Calu3 (cell line): ENCODE results near the gene BCKDHB. TPM values are rescaled to one million over a fixed set of nuclear protein-coding genes. Genes with fewer than 3 reads are reported as not detected.

Source experiments
- BruUV-seq: library from RNA; stranded (reverse); fragments of 400-500 nt; replicated peaks from 2 replicates; lab custom pipeline; 2021; lab: Mats Ljungman, UMichigan
- CTCF ChIA-PET: fragments of 300-600 bp; sonication (Branson Sonifier 250); formaldehyde crosslinking; loops from one replicate; lab custom pipeline; 2022; ENCODE audit warnings: antibody characterized with exemption; lab: Charles Lee
- DNase-seq: peaks from one replicate; pipeline ENCODE4 v3.0.0; 2022
- H3K27ac Mint-ChIP-seq: one replicate; pipeline ENCODE4 v1.8.0; 2022; ENCODE audit warnings: mixed read lengths; ENCODE audit not compliant: unreplicated experiment
- H3K27me3 Mint-ChIP-seq: one replicate; pipeline ENCODE4 v1.8.0; 2022; ENCODE audit warnings: mixed read lengths; ENCODE audit not compliant: unreplicated experiment
- H3K36me3 Mint-ChIP-seq: one replicate; pipeline ENCODE4 v1.8.0; 2022; ENCODE audit warnings: mild to moderate bottlenecking, moderate library complexity, mixed read lengths; ENCODE audit not compliant: insufficient read depth, unreplicated experiment
- H3K4me1 Mint-ChIP-seq: one replicate; pipeline ENCODE4 v1.8.0; 2022; ENCODE audit warnings: mild to moderate bottlenecking, low read depth, mixed read lengths; ENCODE audit not compliant: unreplicated experiment
- H3K4me3 Mint-ChIP-seq: one replicate; pipeline ENCODE4 v1.8.0; 2022; ENCODE audit warnings: mild to moderate bottlenecking, low read depth, moderate library complexity, mixed read lengths; ENCODE audit not compliant: unreplicated experiment
- H3K9me3 Mint-ChIP-seq: one replicate; pipeline ENCODE4 v1.8.0; 2022; ENCODE audit warnings: low read depth, mixed read lengths; ENCODE audit not compliant: unreplicated experiment
- intact Hi-C: fragments of 100-400 bp; cut with micrococcal nuclease; formaldehyde crosslinking; loops from one replicate; pipeline ENCODE4 v1.10.0; 2022; ENCODE audit not compliant: unreplicated experiment
- total RNA-seq: library from RNA; stranded (reverse); gene quantifications from 2 replicates; pipeline ENCODE4 v1.2.3, GENCODE V29; 2022
- TF ChIP-seq, protein P1 (sequence below): fragments of 200-600 bp; IDR thresholded peaks from one replicate; pipeline ENCODE4 v1.8.0; 2022; ENCODE audit warnings: antibody characterized with exemption; ENCODE audit not compliant: unreplicated experiment

Gene BCKDHB
- total RNA-seq, 1 experiment from 2014 or later: 24.9 TPM

DNA sequence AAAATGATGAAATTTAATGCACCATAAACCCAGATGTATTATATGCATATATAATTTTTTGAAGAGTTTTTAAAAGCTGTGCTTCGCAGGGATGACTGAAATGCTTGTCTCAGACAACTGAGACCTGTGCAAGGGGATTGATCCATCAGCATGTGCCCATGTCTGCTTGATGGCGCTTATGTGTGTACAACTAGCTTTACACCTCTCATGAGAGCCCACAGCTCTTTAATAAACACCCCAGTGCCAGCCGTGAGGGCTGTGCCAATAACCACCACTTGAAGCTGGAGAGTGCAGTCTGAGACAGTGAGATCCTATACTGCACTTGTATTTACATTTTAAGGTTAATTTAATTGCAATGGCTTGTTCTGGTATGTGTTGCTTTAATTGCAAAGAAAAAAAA lies 225.5 kb downstream of the BCKDHB start:
- H3K27ac Mint-ChIP-seq: no peak overlapping the region
- H3K4me3 Mint-ChIP-seq: no peak overlapping the region
- no peaks in the 10 kb centered on the region for H3K9me3 Mint-ChIP-seq
- intact Hi-C loops: loop anchor here (2.0 to 5.0 kb wide), 2 partner anchors 117 to 385 kb away; partner anchors contain the start of gene ELOVL4
- no peak for DNase-seq
- H3K27me3 Mint-ChIP-seq: no peaks in the 10 kb centered on the region
- TF ChIP-seq, protein P1, sequence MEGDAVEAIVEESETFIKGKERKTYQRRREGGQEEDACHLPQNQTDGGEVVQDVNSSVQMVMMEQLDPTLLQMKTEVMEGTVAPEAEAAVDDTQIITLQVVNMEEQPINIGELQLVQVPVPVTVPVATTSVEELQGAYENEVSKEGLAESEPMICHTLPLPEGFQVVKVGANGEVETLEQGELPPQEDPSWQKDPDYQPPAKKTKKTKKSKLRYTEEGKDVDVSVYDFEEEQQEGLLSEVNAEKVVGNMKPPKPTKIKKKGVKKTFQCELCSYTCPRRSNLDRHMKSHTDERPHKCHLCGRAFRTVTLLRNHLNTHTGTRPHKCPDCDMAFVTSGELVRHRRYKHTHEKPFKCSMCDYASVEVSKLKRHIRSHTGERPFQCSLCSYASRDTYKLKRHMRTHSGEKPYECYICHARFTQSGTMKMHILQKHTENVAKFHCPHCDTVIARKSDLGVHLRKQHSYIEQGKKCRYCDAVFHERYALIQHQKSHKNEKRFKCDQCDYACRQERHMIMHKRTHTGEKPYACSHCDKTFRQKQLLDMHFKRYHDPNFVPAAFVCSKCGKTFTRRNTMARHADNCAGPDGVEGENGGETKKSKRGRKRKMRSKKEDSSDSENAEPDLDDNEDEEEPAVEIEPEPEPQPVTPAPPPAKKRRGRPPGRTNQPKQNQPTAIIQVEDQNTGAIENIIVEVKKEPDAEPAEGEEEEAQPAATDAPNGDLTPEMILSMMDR: no peak
- no peaks in the 10 kb centered on the region for H3K4me1 Mint-ChIP-seq
- CTCF ChIA-PET: interaction anchor here (0.7 kb wide), 1 partner anchor 969 kb away, joined by 6 read pairs; no protein-coding TSS in a partner anchor
- H3K36me3 Mint-ChIP-seq: no peaks in the 10 kb centered on the region
- BruUV-seq: no TSS peak

DNA sequence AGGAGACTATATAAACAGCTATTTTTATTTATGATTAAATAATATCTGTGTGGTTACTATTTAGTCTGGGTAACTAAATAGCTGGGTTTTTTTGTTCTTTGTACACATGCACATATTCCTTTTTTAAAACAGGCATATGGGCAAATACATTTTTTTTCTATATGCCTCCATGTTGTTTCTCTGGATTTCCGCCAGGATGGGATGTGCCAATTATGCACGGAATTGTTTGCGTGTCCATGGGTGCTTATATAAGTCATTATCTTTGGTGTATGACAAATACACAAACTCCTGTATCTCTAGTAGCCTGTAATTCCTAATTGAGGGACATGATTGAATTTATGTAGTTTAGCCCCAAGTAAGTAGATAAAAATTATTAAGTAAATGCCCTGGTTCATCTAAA lies 226.9 kb downstream of the BCKDHB start:
- intact Hi-C loops: loop anchor here (5.0 kb wide), 1 partner anchor 386 kb away; the partner anchor contains the start of gene ELOVL4
- Mint-ChIP-seq H3K9me3 (no peaks in the 10 kb centered on the region), H3K4me3 (no peak overlapping the region), H3K27me3 (no peaks in the 10 kb centered on the region), H3K36me3 (no peaks in the 10 kb centered on the region), H3K27ac (no peak overlapping the region), H3K4me1 (no peaks in the 10 kb centered on the region)
- TF ChIP-seq, protein P1: no peak
- no TSS peak for BruUV-seq
- no peak for DNase-seq
- CTCF ChIA-PET: no interaction called here

DNA sequence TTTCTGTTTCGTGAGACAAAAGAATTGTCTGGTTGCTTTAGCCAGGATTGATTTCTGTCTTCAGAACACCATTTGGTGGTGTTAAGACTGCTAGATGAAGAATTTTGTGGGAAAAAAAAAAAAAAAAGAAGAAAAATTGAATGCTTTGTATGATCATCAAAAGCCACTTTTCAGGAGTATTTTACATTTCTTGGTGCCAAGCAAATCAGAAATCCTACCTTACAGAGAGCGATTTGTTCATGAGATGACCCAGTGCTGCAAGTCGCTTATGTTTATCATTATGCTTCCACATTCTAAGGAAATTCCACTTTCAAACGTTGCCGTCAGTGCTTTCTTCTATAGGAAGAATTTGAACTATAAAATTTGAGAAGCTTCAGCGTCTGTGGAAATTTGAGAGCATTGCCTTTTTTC lies 228.7 kb downstream of the BCKDHB start:
- CTCF ChIA-PET: interaction anchor here (0.7 kb wide), 1 partner anchor 467 kb away, joined by 4 read pairs; no protein-coding TSS in a partner anchor
- Mint-ChIP-seq H3K9me3 (no peaks in the 10 kb centered on the region), H3K27ac (no peak overlapping the region), H3K4me1 (no peaks in the 10 kb centered on the region), H3K4me3 (no peak overlapping the region), H3K36me3 (no peaks in the 10 kb centered on the region), H3K27me3 (no peaks in the 10 kb centered on the region)
- intact Hi-C loops: loop anchor here (5.0 kb wide), 1 partner anchor 142 kb away; no protein-coding TSS in a partner anchor
- TF ChIP-seq, protein P1: no peak
- no TSS peak for BruUV-seq
- DNase-seq: no peak

DNA sequence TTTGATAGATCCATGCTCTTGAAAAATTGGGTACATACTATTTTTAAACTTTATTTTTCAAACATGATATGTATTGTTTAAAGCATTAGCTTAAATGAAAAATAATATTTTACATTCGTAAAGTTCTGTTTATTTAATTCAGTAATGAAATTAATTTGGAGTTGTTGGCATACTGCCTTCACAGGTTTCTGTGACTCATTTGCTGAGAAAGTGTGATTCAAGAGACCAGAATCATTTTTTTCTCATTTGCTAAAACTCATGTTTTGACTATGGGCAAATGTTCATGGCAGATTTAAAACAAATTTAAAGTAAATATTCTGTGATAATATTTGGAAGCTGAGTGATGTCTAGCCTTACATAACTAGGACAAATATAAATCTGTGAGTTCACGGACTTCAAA lies 230.4 kb downstream of the BCKDHB start:
- no peaks in the 10 kb centered on the region for H3K36me3 Mint-ChIP-seq
- intact Hi-C loops: loop anchor here (5.0 kb wide), 1 partner anchor 140 kb away; no protein-coding TSS in a partner anchor
- CTCF ChIA-PET: no interaction called here
- no TSS peak for BruUV-seq
- H3K27me3 Mint-ChIP-seq: no peaks in the 10 kb centered on the region
- H3K9me3 Mint-ChIP-seq: no peaks in the 10 kb centered on the region
- no peaks in the 10 kb centered on the region for H3K4me1 Mint-ChIP-seq
- TF ChIP-seq, protein P1: no peak
- DNase-seq: no peak
- H3K4me3 Mint-ChIP-seq: no peak overlapping the region
- no peak overlapping the region for H3K27ac Mint-ChIP-seq
